Upper lobe of right lung (tissue), 1 donor: Measurements from ENCODE around the gene ZCCHC14. TPM values are rescaled to one million over a fixed set of nuclear protein-coding genes. Genes with fewer than 3 reads are reported as not detected.
A peak's percentile ranks its signal among the peaks of the same experiment; 100 is the strongest.

ENCODE experiments used
- ATAC-seq: fragments of 200-7000 bp; cut with Tn5 transposase; one replicate; pipeline ENCODE4 v1.9.1; 2020; ENCODE audit warnings: mild to moderate bottlenecking, moderate library complexity
- DNase-seq: peaks from one replicate; pipeline ENCODE4 v3.0.0-alpha.2; 2020
- H3K27ac ChIP-seq: fragments of 200-600 bp; one replicate; pipeline ENCODE4 v1.8.0; 2022
- H3K27me3 ChIP-seq: fragments of 200-600 bp; one replicate; pipeline ENCODE4 v1.8.0; 2022; ENCODE audit warnings: mild to moderate bottlenecking
- H3K36me3 ChIP-seq: fragments of 200-600 bp; one replicate; pipeline ENCODE4 v1.8.0; 2022
- H3K4me1 ChIP-seq: fragments of 200-600 bp; one replicate; pipeline ENCODE4 v1.8.0; 2022
- H3K4me3 ChIP-seq: fragments of 200-600 bp; one replicate; pipeline ENCODE4 v1.8.0; 2022; ENCODE audit warnings: mild to moderate bottlenecking
- H3K9me3 ChIP-seq: fragments of 200-600 bp; one replicate; pipeline ENCODE4 v1.8.0; 2022
- intact Hi-C: fragments of 100-400 bp; cut with DNase I; formaldehyde crosslinking; loops from one replicate; pipeline ENCODE4 v1.11.0; 2022
- total RNA-seq: library from RNA; stranded (reverse); fragmentation: NEBNext Ultra II Directional; extraction: Animal tissue kit (Norgen Biotek cat#: 25700); gene quantifications from one replicate; pipeline ENCODE4 v1.2.1, GENCODE V29; 2021
- TF ChIP-seq, protein P1 (sequence below): fragments of 200-600 bp; IDR thresholded peaks from one replicate; pipeline ENCODE4 v1.8.0; 2022; ENCODE audit warnings: antibody characterized with exemption
- donor health status: DM: no; HTN: yes; CAD: no; lungs with severe emphysema.

Gene ZCCHC14
- total RNA-seq, 1 donor from 2014 or later = 27.2 TPM

DNA sequence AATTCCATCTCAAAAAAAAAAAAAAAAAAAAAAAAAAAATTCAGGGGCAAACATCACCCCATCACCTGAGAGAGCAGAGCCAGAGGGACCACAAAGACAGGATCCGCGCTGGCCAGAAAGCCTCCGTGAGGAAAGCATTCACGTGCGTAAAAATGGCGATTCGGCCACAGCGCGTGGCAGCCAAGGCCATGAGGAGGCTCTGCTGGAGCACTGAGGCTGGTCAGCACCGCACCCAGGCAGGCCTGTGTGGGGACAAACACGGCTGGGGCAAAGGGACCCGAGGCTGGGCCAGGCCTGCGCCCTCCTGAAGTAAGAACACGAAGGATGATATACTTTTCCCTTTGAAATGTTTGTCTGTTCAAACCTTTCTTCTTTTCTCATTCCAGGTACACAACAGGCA, 55.5 kb downstream of the ZCCHC14 start:
- H3K4me1 ChIP-seq = peaks cover 19% of the 10 kb centered on the region
- no peak for DNase-seq
- H3K27ac ChIP-seq = no peak overlapping the region

DNA sequence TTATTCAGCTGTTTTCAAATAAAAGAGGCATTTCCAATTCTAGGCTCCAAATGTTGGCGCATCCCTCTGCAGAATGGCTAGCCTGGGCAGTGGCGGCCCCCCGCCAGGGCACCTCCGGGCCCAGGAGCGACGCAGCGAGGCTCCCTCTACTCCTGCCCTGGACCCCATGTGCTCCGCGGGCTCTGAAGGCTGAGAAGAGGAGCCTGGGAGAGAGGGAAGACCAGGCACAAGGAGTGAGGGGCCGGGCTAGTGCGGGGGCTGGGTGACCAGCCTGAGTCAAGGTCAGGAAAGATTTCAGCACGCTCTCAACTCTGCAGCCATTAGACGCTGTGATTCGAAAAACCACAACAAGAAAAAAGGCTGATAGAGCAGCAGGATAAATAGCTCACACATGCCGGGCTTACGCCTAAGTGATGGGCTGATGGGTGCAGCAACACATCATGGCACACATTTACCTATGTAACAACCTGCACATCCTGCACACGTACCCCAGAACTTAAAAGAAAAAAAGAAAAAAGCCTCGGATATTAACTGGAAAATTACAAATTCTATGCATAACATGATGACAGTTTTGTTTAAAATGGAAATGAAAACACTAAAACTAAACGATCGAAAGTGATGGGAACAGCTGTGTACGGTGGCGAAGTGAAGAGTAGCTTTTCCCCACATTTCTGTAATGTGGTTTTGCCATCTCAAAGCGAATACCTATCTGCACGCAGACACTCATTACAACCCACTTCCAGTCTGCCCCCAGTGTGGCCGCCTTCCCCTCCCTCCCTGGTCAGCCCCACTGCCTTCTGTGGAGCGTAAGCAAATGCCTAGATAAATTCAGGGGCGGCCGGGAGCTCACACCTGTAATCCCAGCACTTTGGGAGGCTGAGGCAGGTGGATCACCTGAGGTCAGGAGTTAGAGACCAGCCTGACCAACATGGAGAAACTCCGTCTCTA, 56.3 kb downstream of the ZCCHC14 start:
- no peak overlapping the region for H3K4me3 ChIP-seq
- ATAC-seq = no peak
- peak overlapping the region; percentile 47 for H3K27ac ChIP-seq
- H3K9me3 ChIP-seq = no peaks in the 10 kb centered on the region
- TF ChIP-seq, protein P1, sequence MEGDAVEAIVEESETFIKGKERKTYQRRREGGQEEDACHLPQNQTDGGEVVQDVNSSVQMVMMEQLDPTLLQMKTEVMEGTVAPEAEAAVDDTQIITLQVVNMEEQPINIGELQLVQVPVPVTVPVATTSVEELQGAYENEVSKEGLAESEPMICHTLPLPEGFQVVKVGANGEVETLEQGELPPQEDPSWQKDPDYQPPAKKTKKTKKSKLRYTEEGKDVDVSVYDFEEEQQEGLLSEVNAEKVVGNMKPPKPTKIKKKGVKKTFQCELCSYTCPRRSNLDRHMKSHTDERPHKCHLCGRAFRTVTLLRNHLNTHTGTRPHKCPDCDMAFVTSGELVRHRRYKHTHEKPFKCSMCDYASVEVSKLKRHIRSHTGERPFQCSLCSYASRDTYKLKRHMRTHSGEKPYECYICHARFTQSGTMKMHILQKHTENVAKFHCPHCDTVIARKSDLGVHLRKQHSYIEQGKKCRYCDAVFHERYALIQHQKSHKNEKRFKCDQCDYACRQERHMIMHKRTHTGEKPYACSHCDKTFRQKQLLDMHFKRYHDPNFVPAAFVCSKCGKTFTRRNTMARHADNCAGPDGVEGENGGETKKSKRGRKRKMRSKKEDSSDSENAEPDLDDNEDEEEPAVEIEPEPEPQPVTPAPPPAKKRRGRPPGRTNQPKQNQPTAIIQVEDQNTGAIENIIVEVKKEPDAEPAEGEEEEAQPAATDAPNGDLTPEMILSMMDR = no peak
- H3K36me3 ChIP-seq = peaks cover 12% of the 10 kb centered on the region
- no peak for DNase-seq
- H3K4me1 ChIP-seq = peaks cover 19% of the 10 kb centered on the region
- intact Hi-C loops = no loop called here
- no peaks in the 10 kb centered on the region for H3K27me3 ChIP-seq

More for the DNA sequence above, 55.5 kb downstream of the ZCCHC14 start:
- TF ChIP-seq, protein P1 = no peak
- no peaks in the 10 kb centered on the region for H3K9me3 ChIP-seq
- no peak overlapping the region for H3K4me3 ChIP-seq
- peaks cover 3% of the 10 kb centered on the region for H3K36me3 ChIP-seq
- ATAC-seq = no peak
- intact Hi-C loops = no loop called here
- H3K27me3 ChIP-seq = no peaks in the 10 kb centered on the region

DNA sequence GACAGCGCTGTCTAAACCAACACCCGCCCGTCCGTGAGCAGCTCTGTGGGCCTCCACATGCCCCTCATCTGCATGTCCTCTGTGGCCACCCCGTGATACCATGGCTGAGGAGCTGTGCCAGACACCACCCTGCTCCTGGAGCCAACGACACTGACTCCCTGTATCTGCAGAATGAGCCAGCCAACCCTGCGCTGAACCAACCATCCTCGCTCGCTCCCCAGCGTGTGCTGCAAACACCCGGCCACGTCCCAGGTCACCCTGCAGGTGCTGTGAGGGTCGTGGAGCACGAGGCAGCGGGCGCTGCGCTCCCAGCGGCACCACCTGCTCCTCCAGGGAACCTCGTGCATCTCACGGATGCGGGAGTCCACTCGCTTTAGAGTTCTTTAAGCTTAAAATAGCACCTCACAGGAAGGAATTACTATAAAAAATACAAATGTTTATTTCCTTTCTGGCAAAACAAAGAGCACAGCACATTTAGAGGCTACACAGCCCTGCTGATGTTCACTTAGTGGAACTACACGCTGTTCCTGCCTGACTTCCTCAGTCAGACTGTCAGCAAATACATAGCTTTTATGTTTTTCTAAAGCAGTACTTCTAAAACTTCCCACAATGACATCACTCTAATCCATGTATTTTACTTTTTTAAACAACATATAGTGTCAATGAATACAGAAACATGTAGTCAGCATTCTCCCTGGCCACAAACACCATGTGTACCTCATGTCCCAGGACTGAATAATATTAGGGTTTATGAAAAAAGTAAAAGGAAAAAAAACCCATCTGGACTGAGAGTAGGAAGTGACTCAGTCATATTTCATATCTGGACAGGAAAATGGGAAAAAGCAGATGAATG, 57.2 kb downstream of the ZCCHC14 start:
- DNase-seq (no peak), ATAC-seq (peak; percentile 44)
- Histone ChIP-seq H3K36me3 (peaks cover 12% of the 10 kb centered on the region), H3K4me3 (no peak overlapping the region), H3K4me1 (peaks cover 19% of the 10 kb centered on the region), H3K27me3 (no peaks in the 10 kb centered on the region), H3K9me3 (no peaks in the 10 kb centered on the region), H3K27ac (peak overlapping the region; percentile 47)
- TF ChIP-seq, protein P1 = no peak
- intact Hi-C loops = no loop called here

DNA sequence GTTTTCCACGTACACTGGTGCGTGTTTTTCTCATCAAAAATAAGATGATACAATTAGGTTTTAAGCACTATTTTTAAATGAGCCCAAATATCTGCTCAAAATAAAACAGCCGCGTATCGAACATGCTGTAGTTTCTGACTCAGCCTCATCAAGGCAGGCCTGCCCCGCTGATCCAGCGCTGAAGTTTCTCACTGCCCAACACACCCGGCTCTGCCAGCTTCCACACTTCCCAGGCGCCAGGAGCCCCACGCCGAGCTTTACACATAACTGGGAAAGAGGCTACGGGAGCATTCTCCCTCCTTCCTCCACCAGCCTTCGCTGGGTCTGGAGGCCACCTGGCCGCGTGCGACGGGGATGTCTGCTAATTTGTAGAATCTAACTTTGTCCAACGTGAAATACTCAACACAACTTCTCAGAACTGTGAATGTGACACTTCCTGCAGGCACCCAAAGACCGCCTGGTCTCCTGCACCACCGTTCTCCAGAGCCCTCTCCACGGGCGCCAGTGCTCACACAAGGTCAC, 58.6 kb downstream of the ZCCHC14 start:
- DNase-seq (no peak), ATAC-seq (no peak)
- no peaks in the 10 kb centered on the region for H3K9me3 ChIP-seq
- intact Hi-C loops = no loop called here
- no peak overlapping the region for H3K27ac ChIP-seq
- peaks cover 19% of the 10 kb centered on the region for H3K4me1 ChIP-seq
- no peaks in the 10 kb centered on the region for H3K27me3 ChIP-seq
- TF ChIP-seq, protein P1 = no peak
- H3K36me3 ChIP-seq = peaks cover 26% of the 10 kb centered on the region
- no peak overlapping the region for H3K4me3 ChIP-seq

DNA sequence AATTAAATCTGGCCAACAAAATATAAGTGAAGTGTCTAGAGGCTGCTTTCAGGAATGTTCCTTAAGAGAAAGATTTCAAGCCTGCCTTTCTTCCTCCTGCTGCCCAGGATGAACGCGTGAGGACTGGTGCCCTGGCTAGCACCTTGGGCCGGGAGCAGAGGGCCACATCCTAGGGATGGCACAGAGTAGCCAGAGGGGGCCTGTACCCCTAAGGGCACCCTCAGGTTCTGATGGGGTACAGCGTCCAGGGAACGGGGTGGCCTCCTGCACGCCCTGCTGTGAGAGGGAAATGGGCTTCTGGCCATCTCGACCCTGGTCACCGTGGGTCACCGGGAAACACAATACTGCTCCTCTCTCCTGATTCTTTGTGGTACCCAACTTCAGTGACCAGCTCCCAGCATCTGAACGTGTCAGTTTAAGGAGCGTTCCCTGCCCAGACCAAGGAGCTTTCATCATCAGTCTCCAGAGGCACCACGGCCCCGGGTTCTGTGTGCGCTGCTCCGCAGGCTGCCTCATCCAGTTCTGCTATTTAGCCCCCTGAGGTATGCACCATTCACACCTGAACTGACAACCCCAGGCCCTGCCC, 60.4 kb downstream of the ZCCHC14 start:
- DNase-seq (no peak), ATAC-seq (peak; percentile 19)
- Histone ChIP-seq H3K27me3 (no peaks in the 10 kb centered on the region), H3K27ac (no peak overlapping the region), H3K9me3 (no peaks in the 10 kb centered on the region), H3K36me3 (peaks cover 30% of the 10 kb centered on the region), H3K4me3 (no peak overlapping the region), H3K4me1 (peaks cover 19% of the 10 kb centered on the region)
- TF ChIP-seq, protein P1 = no peak
- intact Hi-C loops = no loop called here
